ENCODE results near the gene CMSS1. TPM values are rescaled to one million over a fixed set of nuclear protein-coding genes. Genes with fewer than 3 reads are reported as not detected.

Gene CMSS1
- polyA plus RNA-seq, 1 donor from 2014 or later, result 31.8 TPM

DNA sequence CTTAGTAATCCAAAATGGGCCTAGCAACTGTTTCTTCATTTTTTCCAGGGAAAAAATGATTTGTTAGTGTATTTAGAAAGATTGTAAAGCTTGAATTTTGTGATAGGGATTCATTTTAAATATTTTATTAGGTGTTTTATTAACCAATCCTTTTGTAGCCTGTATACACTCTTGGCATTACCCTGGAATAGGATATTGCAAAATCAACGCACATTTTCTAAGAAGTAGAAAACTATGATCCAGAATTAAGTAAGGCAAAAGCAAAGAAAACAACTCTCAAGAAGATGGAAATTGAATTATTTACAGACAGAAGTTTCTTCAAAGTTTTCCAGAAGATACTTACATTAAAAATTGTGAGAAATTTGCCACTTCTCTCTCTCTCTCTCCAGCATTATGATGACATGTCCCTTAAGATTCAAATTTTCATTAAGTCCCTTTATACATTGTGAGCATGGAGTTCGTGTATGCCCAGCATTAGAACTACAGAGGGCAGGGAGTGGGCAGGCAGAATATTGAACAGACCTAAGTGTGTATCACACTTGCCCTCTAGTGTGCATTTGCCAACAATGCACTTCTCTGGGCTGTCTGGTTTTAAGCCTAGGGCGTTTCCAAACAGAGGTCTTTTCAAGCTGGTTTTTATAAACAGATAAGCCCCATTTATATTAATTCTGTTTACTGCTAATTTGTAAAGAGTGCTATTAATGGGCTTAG, 28.5 kb upstream of the CMSS1 start:
- Histone ChIP-seq H3K4me2 (ENCODE audit: low read length) (no peak overlapping the region), H2AFZ (ENCODE audit: low read depth, low read length) (no peak overlapping the region), H3K27me3 (ENCODE audit: insufficient read depth, low read depth, low read length) (no peaks in the 10 kb centered on the region), H3K79me2 (replicated peaks; ENCODE audit: insufficient read depth, low read length) (no peaks in the 10 kb centered on the region), H3K36me3 (ENCODE audit: insufficient read depth, low read length) (no peaks in the 10 kb centered on the region), H3K4me3 (ENCODE audit: low read length) (no peak overlapping the region), H3K9me3 (ENCODE audit: low read length) (no peaks in the 10 kb centered on the region), H3K9me2 (ENCODE audit: insufficient read depth, low read length) (no peaks in the 10 kb centered on the region), H3K27ac (ENCODE audit: low read length) (no peak overlapping the region), H4K20me1 (ENCODE audit: insufficient read depth) (no peaks in the 10 kb centered on the region), H3K9ac (ENCODE audit: low read length) (no peak overlapping the region), H3F3A (ENCODE audit: insufficient read depth, low read length, poor library complexity, severe bottlenecking) (no peaks in the 10 kb centered on the region)
- TF ChIP-seq EZH2 (IDR thresholded peaks at IDR 0.05; ENCODE audit: borderline replicate concordance, insufficient read depth, low read length, poor library complexity, severe bottlenecking) (no peak), EP300 (conservative IDR thresholded peaks at IDR 0.05; ENCODE audit: poor library complexity, severe bottlenecking) (no peak), MXI1 (conservative IDR thresholded peaks at IDR 0.05; ENCODE audit: poor library complexity, severe bottlenecking) (no peak), POLR2AphosphoS5 (IDR thresholded peaks at IDR 0.05) (no peak), TAF1 (IDR thresholded peaks at IDR 0.05; ENCODE audit: low read depth) (no peak), RAD21 (conservative IDR thresholded peaks at IDR 0.05) (peak; percentile 54), SMC3 (conservative IDR thresholded peaks at IDR 0.05; ENCODE audit: poor library complexity) (peak; percentile 54)
- TF ChIP-seq, protein P1, sequence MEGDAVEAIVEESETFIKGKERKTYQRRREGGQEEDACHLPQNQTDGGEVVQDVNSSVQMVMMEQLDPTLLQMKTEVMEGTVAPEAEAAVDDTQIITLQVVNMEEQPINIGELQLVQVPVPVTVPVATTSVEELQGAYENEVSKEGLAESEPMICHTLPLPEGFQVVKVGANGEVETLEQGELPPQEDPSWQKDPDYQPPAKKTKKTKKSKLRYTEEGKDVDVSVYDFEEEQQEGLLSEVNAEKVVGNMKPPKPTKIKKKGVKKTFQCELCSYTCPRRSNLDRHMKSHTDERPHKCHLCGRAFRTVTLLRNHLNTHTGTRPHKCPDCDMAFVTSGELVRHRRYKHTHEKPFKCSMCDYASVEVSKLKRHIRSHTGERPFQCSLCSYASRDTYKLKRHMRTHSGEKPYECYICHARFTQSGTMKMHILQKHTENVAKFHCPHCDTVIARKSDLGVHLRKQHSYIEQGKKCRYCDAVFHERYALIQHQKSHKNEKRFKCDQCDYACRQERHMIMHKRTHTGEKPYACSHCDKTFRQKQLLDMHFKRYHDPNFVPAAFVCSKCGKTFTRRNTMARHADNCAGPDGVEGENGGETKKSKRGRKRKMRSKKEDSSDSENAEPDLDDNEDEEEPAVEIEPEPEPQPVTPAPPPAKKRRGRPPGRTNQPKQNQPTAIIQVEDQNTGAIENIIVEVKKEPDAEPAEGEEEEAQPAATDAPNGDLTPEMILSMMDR (IDR thresholded peaks at IDR 0.05; ENCODE audit: poor library complexity, severe bottlenecking), result peak; percentile 64
- TF ChIP-seq, protein P2, sequence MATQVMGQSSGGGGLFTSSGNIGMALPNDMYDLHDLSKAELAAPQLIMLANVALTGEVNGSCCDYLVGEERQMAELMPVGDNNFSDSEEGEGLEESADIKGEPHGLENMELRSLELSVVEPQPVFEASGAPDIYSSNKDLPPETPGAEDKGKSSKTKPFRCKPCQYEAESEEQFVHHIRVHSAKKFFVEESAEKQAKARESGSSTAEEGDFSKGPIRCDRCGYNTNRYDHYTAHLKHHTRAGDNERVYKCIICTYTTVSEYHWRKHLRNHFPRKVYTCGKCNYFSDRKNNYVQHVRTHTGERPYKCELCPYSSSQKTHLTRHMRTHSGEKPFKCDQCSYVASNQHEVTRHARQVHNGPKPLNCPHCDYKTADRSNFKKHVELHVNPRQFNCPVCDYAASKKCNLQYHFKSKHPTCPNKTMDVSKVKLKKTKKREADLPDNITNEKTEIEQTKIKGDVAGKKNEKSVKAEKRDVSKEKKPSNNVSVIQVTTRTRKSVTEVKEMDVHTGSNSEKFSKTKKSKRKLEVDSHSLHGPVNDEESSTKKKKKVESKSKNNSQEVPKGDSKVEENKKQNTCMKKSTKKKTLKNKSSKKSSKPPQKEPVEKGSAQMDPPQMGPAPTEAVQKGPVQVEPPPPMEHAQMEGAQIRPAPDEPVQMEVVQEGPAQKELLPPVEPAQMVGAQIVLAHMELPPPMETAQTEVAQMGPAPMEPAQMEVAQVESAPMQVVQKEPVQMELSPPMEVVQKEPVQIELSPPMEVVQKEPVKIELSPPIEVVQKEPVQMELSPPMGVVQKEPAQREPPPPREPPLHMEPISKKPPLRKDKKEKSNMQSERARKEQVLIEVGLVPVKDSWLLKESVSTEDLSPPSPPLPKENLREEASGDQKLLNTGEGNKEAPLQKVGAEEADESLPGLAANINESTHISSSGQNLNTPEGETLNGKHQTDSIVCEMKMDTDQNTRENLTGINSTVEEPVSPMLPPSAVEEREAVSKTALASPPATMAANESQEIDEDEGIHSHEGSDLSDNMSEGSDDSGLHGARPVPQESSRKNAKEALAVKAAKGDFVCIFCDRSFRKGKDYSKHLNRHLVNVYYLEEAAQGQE (IDR thresholded peaks at IDR 0.05; ENCODE audit: borderline replicate concordance), result no peak

DNA sequence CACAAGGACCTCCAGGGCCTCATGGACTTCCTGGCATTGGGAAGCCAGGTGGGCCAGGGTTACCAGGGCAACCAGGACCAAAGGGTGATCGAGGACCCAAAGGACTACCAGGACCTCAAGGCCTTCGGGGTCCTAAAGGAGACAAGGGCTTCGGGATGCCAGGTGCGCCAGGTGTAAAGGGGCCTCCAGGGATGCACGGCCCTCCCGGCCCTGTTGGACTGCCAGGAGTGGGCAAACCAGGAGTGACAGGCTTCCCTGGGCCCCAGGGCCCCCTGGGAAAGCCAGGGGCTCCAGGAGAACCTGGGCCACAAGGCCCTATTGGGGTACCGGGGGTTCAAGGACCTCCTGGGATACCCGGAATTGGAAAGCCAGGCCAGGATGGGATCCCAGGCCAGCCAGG, 23.2 kb upstream of the CMSS1 start:
- TF ChIP-seq RAD21 (conservative IDR thresholded peaks at IDR 0.05), result no peak
- no peak for TF ChIP-seq EZH2 (IDR thresholded peaks at IDR 0.05; ENCODE audit: borderline replicate concordance, insufficient read depth, low read length, poor library complexity, severe bottlenecking)
- TF ChIP-seq, protein P2 (IDR thresholded peaks at IDR 0.05; ENCODE audit: borderline replicate concordance), result no peak
- TF ChIP-seq EP300 (conservative IDR thresholded peaks at IDR 0.05; ENCODE audit: poor library complexity, severe bottlenecking), result no peak
- no peak for TF ChIP-seq POLR2AphosphoS5 (IDR thresholded peaks at IDR 0.05)
- no peak for TF ChIP-seq MXI1 (conservative IDR thresholded peaks at IDR 0.05; ENCODE audit: poor library complexity, severe bottlenecking)
- no peaks in the 10 kb centered on the region for H4K20me1 ChIP-seq (ENCODE audit: insufficient read depth)
- no peak overlapping the region for H3K4me3 ChIP-seq (ENCODE audit: low read length)

More for the DNA sequence above, 23.2 kb upstream of the CMSS1 start:
- Histone ChIP-seq H3K9ac (ENCODE audit: low read length) (no peak overlapping the region), H3K9me2 (ENCODE audit: insufficient read depth, low read length) (no peaks in the 10 kb centered on the region), H3F3A (ENCODE audit: insufficient read depth, low read length, poor library complexity, severe bottlenecking) (no peaks in the 10 kb centered on the region), H3K9me3 (ENCODE audit: low read length) (no peaks in the 10 kb centered on the region), H3K27ac (ENCODE audit: low read length) (no peak overlapping the region), H3K27me3 (ENCODE audit: insufficient read depth, low read depth, low read length) (no peaks in the 10 kb centered on the region), H3K36me3 (ENCODE audit: insufficient read depth, low read length) (no peaks in the 10 kb centered on the region), H2AFZ (ENCODE audit: low read depth, low read length) (no peak overlapping the region), H3K79me2 (replicated peaks; ENCODE audit: insufficient read depth, low read length) (no peaks in the 10 kb centered on the region), H3K4me2 (ENCODE audit: low read length) (no peak overlapping the region)
